Activated T-cell treated with anti-CD3 and anti-CD28 coated beads for 4 hours (primary cell): ENCODE measurements around the gene OR52K2.
"Not testable (repeated sequence)": the region's sequence is repeated elsewhere in the genome, so short reads cannot be mapped to it uniquely, and the experiment has no call there.

ENCODE experiments used
- DNase-seq: peaks from one replicate; pipeline ENCODE4 v3.0.0-alpha.2; 2020

The OR52K2 gene

DNA sequence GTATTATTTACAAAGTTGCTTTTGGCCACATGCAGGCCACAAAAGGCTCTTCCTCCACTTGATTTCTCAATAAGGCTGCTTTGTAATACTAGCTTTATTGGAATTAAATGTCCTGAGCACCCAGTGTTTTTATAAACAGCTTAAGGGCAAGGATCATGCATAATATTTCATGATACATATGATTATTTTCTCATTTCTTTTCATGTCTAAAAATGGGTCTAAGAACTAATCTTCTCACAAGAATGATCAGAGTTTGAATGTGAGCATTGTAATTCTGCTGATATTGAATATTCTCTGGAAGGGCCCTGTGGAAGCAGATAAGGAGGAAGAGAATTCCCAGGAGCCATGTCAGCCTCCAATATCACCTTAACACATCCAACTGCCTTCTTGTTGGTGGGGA lies at the start of gene OR52K2:
Gene OR52K2, plus strand, starts transcription at position 301 of the 400 bp plus-strand sequence. Its CDS starts 45 bp downstream, at position 346.
- no peak for DNase-seq

DNA sequence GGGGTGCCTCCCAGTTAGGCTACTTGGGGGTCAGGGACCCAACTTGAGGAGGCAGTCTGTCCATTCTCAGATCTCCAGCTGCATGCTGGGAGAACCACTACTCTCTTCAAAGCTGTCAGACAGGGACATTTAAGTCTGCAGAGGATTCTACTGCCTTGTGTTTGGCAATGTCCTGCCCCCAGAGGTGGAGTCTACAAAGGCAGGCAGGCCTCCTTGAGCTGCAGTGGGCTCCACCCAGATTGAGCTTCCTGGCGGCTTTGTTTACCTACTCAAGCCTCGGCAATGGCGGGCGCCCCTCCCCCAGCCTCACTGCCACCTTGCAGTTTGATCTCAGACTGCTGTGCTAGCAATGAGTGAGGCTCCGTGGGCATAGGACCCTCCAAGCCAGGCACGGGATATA lies 42.9 kb upstream of the OR52K2 start:
- DNase-seq: not testable (repeated sequence)

DNA sequence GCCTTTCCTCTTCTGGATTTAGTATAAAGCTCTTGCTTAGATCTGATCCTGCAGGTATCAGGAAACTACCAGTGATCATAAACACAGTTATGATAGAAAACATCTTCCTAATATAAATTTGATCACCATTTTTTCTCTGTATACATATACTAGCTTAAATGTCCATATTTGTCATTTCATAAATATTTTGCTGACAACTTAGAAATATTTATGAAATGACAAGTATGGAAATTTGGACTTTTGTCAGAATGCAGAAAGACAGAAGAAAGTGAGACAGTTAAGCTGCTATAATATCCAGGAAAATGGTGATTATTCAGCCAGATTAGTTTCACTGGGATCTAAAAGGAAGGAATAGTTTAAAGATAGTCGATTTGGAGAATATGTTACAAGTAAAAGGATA lies 32.8 kb upstream of the OR52K2 start:
- no peak for DNase-seq

DNA sequence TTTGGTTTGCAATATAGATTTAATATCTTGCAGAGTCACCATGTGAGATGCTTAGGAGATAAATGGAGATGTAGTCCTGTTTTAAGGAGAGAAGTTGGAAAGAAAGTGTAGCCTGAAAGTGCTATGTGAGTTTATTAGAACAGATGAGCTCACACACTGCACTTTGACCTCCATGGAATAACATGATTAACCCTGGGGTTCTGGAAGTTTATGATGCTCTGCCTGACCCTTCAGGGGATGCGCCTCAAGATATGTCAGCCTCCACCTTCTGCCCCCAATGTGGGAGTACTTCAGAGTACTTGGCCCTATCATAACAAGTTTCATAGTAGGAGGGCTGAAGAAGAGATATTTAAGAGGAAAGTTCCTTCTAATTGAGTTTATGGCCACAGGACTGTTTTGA lies 32.3 kb upstream of the OR52K2 start:
- no peak for DNase-seq

DNA sequence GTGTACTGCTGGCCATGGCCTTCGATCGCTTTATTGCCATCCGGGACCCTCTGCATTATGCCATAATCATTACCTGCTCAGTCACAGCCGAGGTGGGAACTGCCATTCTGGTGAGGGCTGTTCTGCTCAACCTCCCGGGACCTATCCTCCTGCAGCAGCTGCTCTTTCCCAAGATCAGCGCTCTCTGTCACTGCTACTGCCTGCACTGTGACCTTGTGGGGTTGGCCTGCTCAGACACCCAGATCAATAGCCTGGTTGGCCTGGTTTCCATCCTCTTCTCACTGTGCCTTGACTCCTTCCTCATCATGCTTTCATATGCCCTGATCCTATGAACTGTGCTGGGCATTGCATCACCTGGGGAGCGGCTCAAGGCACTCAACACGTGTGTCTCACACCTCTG lies 30.7 kb upstream of the OR52K2 start:
- DNase-seq: no peak

DNA sequence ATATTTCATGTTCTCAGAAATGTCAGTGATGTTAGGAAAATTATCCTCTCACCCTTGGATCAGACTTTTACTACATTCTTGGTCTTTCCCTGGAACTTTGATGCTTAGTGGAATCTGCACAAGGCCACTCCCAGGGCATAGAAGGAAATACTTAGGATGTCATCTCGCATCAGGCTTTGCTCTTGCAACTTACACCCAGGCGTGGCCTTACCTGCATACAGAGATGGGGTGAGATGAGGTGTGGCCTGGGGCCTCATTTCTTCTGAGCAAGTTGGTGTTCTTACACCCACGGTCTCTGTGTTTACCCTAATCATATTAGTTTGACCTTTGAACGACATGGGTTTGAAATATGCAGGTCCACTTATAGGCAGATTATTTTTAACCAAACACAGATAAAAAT lies 19.0 kb upstream of the OR52K2 start:
- no peak for DNase-seq

DNA sequence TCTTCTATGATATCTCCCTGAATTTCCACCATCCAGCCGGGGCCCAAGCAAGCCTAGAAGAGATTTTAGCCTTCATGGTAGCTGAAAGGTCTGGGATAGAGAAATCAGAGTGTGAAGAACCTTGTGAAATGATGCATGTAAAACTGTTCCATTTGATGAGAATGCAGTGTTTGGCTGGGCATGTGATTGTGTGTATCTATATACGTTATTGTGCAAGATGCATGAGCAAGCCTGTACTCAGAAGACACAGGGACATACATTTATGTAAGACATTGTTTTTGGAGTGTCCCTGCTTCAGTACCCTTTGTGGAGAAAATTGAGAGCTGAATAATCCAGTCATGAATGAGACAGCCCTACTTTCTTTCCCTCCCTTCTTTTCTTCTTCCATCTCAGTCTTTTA lies 15.2 kb upstream of the OR52K2 start:
- no peak for DNase-seq

DNA sequence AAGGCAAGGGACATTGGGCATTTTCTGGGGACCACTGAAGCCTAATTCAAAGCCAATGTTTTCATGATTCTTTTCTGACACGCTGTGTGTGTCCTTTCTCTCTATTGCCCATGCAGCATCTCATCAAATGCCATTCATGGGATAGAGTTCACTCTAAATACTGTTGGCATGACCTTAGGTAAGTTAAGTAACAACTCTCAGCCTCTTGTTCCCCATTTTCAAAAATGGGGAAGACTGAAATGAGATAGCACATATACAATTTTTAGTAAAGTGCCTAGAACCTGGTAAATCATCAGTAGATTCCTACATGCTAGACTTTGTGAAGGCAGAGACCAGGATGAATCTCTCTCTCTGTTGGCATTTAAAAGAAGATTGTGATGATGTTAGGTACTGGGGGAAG lies 12.7 kb upstream of the OR52K2 start:
- no peak for DNase-seq

DNA sequence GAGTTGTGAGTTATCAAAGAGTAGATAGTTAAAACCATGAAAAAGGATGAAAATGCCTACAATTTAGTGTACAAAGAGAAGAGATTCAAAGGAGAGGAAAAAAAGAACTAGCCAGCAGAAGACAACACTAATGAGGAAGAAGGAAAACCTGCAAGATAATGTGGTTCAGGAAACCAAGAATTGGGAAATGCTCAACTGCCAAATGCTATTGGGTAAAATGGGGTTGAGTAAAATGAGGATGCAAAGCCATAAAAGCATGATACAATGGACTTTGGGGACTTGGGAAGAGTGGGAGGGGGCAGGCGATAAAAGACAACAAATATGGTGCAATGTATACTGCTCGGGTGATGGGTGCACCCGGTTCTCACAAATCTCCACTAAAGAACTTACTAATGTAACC lies 7.6 kb upstream of the OR52K2 start:
- no peak for DNase-seq

DNA sequence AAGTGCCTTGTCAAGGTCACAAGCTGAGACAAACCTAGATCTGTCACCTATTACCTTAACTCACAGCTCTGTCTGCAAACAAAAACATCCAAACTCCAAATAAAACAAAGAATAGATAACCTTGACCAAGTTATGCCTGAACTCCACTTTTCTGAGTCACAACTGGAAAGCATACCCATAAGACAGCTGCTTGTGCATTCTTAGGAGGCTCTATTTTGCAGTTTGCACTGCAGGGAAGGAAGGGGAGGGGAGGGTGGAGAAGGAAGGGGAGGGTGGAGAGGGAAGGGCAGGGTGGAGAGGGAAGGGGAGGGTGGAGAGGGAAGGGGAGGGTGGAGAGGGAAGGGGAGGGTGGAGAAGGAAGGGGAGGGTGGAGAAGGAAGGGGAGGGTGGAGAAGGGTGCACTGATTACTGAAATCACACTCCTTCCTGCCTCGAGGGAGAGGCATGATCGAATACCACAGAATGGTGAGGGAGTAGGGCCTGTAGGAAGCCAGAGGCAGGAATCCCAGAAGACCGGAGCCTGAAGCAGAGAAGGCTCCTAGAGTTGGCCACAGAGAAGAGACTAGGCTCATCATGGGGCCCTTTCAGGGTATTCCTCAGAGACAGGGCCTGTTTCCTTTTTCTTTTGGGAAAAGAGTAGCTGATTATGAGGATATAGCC lies 5.7 kb upstream of the OR52K2 start:
- no peak for DNase-seq

DNA sequence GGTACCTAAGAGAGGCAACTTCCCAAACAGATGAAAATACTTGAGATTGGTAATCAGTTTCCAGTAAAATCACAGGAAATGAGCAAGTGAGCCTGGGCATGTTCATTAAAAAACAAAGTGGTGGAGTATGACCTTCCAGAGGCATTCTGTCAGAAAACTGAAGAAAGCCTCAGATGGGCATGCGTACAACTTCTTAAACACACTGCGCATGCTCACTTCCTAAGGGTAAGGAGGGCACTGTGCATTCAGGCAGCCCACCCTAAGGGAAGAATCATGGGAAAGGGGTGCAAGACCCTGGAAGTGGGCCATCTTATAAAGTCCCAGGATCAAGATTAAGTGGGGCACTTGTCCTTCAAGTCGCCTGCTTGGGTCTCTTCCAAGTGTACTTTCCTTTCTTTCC lies 4.0 kb downstream of the OR52K2 start:
- DNase-seq: no peak

DNA sequence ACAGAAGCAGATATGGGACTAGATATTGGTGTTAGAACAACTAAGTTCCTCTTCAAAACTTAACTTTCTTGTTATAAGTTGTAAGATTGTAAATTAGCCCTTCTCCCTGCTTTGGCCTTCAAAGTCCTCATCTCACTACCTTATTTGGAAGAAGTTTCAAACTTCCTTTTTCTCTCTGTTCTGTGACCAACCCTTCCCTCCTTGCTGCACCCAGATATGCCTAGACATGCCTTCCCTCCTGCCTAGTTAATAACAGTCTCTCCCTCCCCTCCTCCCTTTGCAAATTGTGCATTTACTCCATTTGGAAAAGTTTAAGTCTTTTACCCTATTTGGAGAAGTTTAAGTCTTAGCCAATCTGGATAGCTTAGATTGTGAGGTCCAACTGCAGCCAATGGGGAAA lies 4.9 kb downstream of the OR52K2 start:
- DNase-seq: no peak

DNA sequence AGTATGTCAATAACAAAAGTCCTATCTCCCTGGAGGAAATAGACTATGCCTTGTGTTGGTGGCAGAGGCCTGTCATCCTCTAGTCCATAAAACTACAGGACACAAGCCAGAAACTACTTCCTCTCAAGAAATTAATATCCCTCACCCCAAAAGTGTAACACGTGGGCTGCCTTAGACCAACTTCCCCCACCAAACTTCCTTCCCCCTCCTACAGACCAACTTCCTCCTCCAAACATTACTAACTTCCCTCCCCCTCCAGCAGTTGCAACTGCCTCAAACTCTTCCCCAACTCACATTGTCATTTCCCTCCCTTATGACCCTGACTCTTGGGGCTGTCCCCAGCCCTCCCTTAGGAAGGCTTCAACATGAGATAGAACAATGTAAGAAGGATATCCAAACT lies 6.3 kb downstream of the OR52K2 start:
- no peak for DNase-seq

DNA sequence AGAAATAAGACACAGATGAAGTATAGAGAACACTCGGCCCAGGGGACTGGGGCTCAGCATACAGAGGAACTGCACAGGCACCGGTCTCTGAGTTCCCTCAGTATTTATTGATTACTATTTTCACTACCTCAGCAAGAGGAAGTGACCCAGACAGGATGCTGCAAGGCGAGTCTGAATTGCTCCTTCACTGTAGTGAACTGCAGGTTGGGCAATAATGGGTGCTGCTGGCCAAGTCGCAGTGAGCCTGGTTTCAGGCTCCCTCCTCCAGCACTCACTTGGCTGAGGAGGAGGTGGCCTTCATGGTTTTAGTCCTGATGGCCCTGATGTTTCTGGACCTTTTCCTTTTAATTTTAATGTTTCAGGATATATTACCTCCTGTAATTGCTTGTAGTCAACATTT lies 10.4 kb downstream of the OR52K2 start:
- DNase-seq: no peak

DNA sequence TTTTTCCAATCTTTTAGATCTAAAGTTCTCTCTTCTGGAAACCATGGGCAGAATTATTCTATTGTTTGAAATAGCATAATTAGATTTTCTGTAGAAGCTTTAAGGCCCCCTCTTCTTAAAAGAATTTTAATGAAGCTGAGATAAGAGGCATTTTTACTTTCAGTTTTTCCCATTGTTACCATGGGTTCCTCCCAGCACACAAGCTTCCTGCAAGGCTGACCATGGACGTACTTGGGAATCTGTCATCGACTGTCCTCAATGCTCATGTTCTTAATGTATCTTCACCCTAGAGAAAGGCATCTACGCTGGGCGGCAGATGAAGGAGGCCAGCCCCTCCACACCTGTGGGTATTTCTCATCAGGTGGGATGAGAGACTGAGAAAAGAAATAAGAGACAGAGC lies 11.1 kb downstream of the OR52K2 start:
- no peak for DNase-seq

DNA sequence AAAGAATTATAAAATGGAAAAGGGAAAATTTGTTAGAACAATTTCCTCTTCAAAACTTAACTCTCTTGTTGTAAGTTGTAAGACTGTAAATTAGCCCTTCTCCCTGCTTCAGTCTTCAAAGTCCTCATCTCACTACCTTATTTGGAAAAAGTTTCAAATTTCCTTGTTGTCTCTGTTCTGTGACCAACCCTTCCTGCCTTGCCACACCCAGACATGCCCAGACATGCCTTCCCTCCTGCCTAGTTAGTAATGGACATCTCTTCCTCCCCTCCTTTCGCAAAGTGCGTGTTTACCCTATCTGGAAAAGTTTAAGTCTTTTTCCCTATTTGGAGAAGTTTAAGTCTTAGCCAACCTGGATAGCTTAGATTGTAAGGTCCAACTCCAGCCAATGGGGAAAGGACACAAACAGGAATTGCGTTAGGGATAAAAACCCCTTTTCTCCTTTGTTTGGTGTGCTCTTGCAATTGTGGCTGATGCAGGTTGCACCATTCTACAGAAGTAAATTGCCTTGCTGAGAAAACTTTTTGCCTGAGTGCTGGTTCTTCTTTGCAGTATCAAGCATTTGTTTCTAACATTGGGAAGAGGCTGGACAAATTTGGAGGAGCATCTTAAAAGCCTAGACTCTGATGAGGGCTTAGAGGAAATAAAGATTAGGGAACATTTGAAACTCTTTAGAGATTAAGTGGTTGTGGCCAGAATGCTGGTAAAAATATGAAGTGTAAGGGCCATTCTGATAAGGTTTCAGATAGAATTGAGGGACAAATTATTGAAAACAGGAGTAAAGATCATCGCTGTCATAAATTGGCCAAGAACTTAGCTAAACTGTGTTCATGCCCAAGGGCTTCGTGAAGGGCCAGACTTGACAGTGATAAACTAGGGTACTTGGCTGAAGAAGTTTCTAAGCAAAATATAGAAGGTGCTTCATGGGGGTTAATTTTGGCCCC lies 15.4 kb downstream of the OR52K2 start:
- no peak for DNase-seq

DNA sequence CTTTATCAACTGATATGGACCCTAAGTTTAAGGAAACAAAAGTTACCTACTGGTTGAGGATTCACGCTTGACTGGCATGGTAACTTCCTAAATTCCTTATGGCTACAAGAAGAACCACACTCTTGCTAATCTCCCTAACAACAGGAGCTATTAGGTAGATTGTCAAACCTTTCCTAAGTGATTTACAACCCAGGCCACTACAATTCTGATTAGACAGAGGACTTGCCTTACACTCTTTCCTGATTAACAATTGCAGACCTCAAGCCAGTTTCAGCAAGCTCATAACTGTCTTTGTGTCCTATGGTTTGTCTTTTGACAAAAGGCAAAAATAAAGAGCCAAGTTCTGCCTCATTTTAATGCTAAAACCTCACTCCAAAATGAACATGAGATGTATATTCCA lies 16.3 kb downstream of the OR52K2 start:
- DNase-seq: no peak

DNA sequence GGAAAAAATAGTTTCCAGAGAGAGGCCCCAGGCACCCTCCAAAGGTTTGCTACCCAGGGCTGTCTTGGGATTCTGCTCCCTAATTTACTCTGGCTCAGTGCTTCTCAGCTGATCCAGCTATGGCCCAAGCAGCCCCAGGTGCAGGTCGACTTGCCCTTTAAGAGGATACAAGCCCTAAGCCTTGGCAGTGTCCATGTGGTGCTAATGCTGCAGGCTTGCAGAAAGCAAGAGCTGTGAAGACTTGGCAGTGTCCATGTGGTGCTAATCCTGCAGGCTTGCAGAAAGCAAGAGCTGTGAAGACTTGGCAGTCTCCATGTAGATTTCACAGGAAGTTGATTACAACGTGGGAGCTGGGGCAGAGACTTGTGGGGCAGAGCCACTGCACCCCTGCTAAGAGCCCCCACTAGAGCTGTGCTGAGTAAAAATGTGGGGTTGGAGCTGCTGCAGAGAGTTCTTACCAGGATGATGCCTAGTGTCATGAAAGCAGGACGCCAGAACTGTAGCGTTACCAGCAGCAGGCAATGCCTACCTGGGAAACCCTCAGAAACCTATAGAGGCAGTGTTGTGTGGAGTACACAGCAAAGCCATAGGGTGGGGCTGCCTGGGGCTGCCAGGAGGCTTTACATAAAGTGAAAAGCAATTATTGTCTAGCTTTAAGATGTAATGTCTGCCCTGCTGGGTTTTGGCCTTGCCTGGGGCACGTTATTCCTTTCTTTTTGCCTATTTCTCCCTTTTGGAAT lies 17.2 kb downstream of the OR52K2 start:
- DNase-seq: no peak

DNA sequence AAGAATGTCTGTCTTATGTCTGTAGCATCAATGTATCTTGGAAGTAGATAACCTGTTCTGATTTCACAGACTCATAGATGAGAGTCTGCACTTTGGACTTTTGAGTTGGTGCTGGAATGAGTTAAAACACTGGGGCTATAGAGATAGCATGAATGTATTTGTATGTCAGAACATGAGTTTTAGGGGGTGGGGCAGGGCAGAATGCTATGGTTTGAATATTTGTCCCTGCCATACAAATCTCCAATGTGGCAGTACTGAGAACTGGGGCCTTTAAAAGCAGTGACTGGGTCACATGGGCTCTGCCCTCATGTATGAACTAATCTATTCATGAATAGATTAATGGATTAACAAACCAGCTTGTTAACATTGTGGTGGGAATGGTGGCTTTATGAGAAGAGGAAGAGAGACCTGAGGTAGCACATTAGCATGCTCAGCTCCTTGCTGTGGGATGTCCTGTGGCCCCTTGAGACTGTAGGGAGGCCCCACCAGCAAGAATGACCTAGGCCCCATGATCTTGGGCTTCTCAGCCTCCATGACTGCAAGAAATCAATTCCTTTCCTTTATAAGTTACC lies 17.9 kb downstream of the OR52K2 start:
- DNase-seq: no peak

DNA sequence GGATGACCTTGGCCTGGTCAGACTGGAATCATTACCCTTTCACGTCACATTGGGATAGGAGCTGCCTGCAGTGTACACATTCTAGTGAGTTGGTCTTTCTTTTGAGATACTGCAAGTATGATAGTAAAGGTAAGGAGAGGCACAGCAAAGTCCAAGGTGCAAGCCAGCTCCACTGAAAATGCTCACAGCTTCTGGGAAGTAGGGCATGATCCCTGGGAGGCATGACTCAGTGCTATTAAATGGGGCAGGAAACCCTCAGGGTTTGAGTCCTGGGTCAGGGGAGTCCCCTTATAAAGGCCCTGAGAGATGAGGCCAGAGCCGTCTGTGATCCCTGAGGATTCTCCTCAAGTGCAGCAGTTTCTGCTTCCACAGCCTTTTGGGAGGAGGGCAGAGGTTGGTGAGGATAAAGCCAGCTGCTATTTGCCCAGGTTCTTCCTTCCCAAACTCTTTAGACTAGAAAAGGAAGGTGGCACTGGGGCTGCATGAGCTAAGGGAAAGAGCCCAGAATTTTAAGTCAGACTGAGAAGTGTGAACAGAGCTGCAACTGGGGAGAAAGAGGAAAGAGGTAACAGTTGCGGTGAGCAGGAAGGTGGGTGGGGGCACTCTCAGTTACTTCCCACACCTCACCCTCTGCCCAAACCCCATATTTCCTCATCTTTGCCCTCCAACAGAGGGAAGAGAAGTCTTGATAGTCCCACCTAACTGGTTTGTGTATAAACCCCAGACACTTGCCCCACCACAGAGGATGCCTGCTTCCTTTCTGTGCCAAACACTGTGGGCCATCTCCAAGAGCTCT lies 18.9 kb downstream of the OR52K2 start:
- DNase-seq: no peak

DNA sequence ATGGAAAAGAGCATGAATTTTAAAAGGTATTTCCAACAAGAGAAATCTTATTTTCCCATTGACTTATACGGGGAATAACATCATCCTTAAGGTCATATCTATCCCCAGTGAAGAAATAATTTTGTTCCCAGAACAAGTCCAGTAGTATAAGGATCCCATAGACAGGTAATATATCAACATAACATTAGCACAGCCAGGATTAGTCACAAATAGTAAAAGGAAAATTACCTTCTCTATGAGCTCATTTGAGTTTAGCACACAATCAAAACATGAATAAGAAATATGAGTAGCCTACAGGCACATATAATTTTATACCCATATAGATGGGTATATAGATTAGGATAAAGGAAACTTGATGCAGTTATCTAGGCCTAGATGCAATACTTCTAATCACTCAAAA lies 30.5 kb downstream of the OR52K2 start:
- DNase-seq: no peak

DNA sequence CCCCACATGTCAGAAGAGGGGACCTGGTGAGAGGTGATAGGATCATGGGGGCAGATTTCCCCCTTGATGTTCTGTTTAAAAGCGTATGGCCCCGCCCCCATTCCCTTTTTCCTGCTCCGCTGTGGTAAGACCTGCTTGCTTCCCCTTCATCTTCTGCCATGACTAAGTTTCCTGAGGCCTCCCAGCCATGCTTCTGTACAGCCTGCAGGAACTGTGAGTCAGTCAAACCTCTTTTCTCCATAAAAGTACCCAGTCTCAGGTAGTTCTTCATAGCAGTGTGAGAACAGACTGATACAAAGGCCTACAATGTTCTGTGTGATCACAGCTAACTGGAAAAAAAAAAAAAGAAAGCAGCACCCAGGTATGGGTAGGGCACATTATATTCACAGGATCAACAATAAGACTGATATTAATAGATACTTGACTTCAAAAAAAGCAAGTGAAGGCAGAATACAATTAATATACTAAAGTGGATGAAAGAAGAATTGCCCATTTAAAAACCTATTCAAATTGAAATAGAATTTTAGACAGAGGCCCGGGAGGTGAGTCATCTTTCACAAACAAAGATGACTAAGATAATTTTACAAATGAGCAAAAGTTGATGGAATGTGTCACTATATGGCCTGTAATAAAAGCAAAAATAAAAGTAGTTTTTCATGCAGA lies 31.6 kb downstream of the OR52K2 start:
- DNase-seq: no peak
